Neuronal stem cell (in vitro differentiated cells): Measurements from ENCODE around the gene PDE4B.

ENCODE experiments used
- DNase-seq: peaks from one replicate; pipeline ENCODE4 v3.0.0-alpha.2; 2013; ENCODE audit warnings: low spot score
- H2AFZ ChIP-seq: one replicate; pipeline ENCODE4 v1.6.1; 2013; ENCODE audit warnings: mild to moderate bottlenecking, low read length, inconsistent platforms
- H2AK5ac ChIP-seq: 2 replicates; pipeline ENCODE4 v1.6.1; 2013; ENCODE audit warnings: low read depth, mild to moderate bottlenecking, inconsistent platforms, low read length, moderate library complexity, mixed read lengths
- H2BK120ac ChIP-seq: 2 replicates; pipeline ENCODE4 v1.6.1; 2013; ENCODE audit warnings: low read depth, mild to moderate bottlenecking, inconsistent platforms, low read length, moderate library complexity, mixed read lengths
- H2BK12ac ChIP-seq: one replicate; pipeline ENCODE4 v1.6.1; 2013; ENCODE audit warnings: low read length, inconsistent platforms
- H2BK15ac ChIP-seq: 2 replicates; pipeline ENCODE4 v1.6.1; 2013; ENCODE audit warnings: mild to moderate bottlenecking, low read length, inconsistent platforms, mixed read lengths
- H2BK5ac ChIP-seq: one replicate; pipeline ENCODE4 v1.6.1; 2013; ENCODE audit warnings: inconsistent platforms, mild to moderate bottlenecking, low read length, moderate library complexity
- H3K14ac ChIP-seq: one replicate; pipeline ENCODE4 v1.6.1; 2013; ENCODE audit warnings: low read length, inconsistent platforms
- H3K18ac ChIP-seq: 2 replicates; pipeline ENCODE4 v1.6.1; 2013; ENCODE audit warnings: low read length, inconsistent platforms
- H3K23ac ChIP-seq: 2 replicates; pipeline ENCODE4 v1.6.1; 2013; ENCODE audit warnings: low read depth, mild to moderate bottlenecking, mixed read lengths, low read length, inconsistent platforms; ENCODE audit not compliant: poor library complexity
- H3K27ac ChIP-seq: replicated peaks from 3 replicates; pipeline ENCODE4 v1.5.1; 2013; ENCODE audit warnings: low read length, inconsistent platforms
- H3K27me3 ChIP-seq, 3 experiments: 2 replicates each; pipeline ENCODE4 v1.6.1; 2013; ENCODE audit warnings: low read length in 3 of 3, mild to moderate bottlenecking in 2 of 3, inconsistent platforms in 1 of 3, low read depth in 1 of 3, mixed read lengths in 1 of 3, moderate library complexity in 1 of 3; ENCODE audit not compliant: control insufficient read depth in 3 of 3, insufficient read depth in 3 of 3
- H3K36me3 ChIP-seq, 2 donors: replicated peaks in 1 of 2; 2 replicates each; pipeline ENCODE4 v1.6.1; 2013; ENCODE audit warnings: low read length in 2 of 2; ENCODE audit not compliant: control insufficient read depth in 2 of 2, insufficient read depth in 2 of 2
- H3K4ac ChIP-seq: 2 replicates; pipeline ENCODE4 v1.6.1; 2013; ENCODE audit warnings: inconsistent platforms, mild to moderate bottlenecking, low read length, moderate library complexity
- H3K4me1 ChIP-seq, 2 donors: 1 replicate in 1 of 2; 2 replicates in 1 of 2; pipeline ENCODE4 v1.6.1; 2013; ENCODE audit warnings: low read length in 2 of 2, low read depth in 1 of 2; ENCODE audit not compliant: control insufficient read depth in 2 of 2, insufficient read depth in 1 of 2
- H3K4me2 ChIP-seq: one replicate; pipeline ENCODE4 v1.6.1; 2013; ENCODE audit warnings: mild to moderate bottlenecking, low read length, inconsistent platforms; ENCODE audit not compliant: insufficient read depth, poor library complexity, severe bottlenecking
- H3K4me3 ChIP-seq, 2 donors: 2 replicates each; pipeline ENCODE4 v1.5.1; 2013; ENCODE audit warnings: low read length in 2 of 2, mild to moderate bottlenecking in 2 of 2, inconsistent platforms in 1 of 2, moderate library complexity in 1 of 2
- H3K79me1 ChIP-seq: one replicate; pipeline ENCODE4 v1.6.1; 2013; ENCODE audit warnings: low read depth, mild to moderate bottlenecking, inconsistent platforms, low read length, moderate library complexity
- H3K9ac ChIP-seq: one replicate; pipeline ENCODE4 v1.6.1; 2013; ENCODE audit warnings: mild to moderate bottlenecking, low read depth, low read length, inconsistent platforms; ENCODE audit not compliant: poor library complexity
- H3K9me3 ChIP-seq, 2 donors: replicated peaks in 1 of 2; 2 replicates each; pipeline versions ENCODE3 to v1.6.1; 2013; ENCODE audit warnings: low read length in 2 of 2, mild to moderate bottlenecking in 2 of 2, inconsistent platforms in 1 of 2, low read depth in 1 of 2, mixed read lengths in 1 of 2, moderate library complexity in 1 of 2; ENCODE audit not compliant: control insufficient read depth in 2 of 2, insufficient read depth in 1 of 2
- H4K8ac ChIP-seq: one replicate; pipeline ENCODE4 v1.6.1; 2013; ENCODE audit warnings: low read depth, mild to moderate bottlenecking, inconsistent platforms, low read length, moderate library complexity
- H4K91ac ChIP-seq: one replicate; pipeline ENCODE4 v1.6.1; 2013; ENCODE audit warnings: low read length, low read depth, mild to moderate bottlenecking, inconsistent platforms; ENCODE audit not compliant: poor library complexity
- WGBS, 2 donors: extraction: QIAGEN DNeasy Blood & Tissue Kit; methylation state at CpG; one replicate each; pipeline ENCODE4 v1.1.7; 2013; ENCODE audit warnings: missing lambda C conversion rate in 2 of 2, mixed read lengths in 1 of 2; ENCODE audit not compliant: insufficient read length in 2 of 2, insufficient replicate concordance in 1 of 2; ENCODE audit errors: extremely low coverage in 2 of 2; 5-methylcytosine and 5-hydroxymethylcytosine counted together

Gene PDE4B

GRCh38 chr1:66175581-66175980 lies 382.9 kb downstream of the PDE4B start:
- DNase-seq = no peak
- Histone ChIP-seq H2BK120ac (no peak overlapping the region), H3K4me2 (no peak overlapping the region), H2AK5ac (no peak overlapping the region), H2BK12ac (no peak overlapping the region), H3K9me3 (no peaks in the 10 kb centered on the region), H3K4me1 (peaks cover 8 to 24% of the 10 kb centered on the region in 2 donors), H4K91ac (no peak overlapping the region), H3K4ac (no peak overlapping the region), H2AFZ (peak overlapping the region; percentile 58), H3K14ac (no peak overlapping the region), H3K27me3 (no peaks in the 10 kb centered on the region), H3K9ac (no peak overlapping the region), H3K27ac (no peak overlapping the region), H4K8ac (no peak overlapping the region), H3K36me3 (no peaks in the 10 kb centered on the region), H2BK15ac (no peak overlapping the region), H3K4me3 (no peak overlapping the region), H3K79me1 (no peaks in the 10 kb centered on the region), H2BK5ac (no peak overlapping the region), H3K23ac (no peak overlapping the region), H3K18ac (no peak overlapping the region)
- no CpG with 5 or more reads among the region's 2 CpGs for WGBS, 2 donors

GRCh38 chr1:66176012-66176715 lies 383.5 kb downstream of the PDE4B start:
- no peak overlapping the region for H4K91ac ChIP-seq
- H3K9me3 ChIP-seq = no peaks in the 10 kb centered on the region
- H3K27ac ChIP-seq = no peak overlapping the region
- no peaks in the 10 kb centered on the region for H3K79me1 ChIP-seq
- no peak overlapping the region for H3K9ac ChIP-seq
- H3K23ac ChIP-seq = no peak overlapping the region
- no peak overlapping the region for H2BK120ac ChIP-seq
- no peak overlapping the region for H3K14ac ChIP-seq
- H2BK15ac ChIP-seq = no peak overlapping the region
- no peak overlapping the region for H3K18ac ChIP-seq
- no CpG with 5 or more reads among the region's 5 CpGs for WGBS, 2 donors
- no peak overlapping the region for H2BK5ac ChIP-seq
- peaks cover 8 to 22% of the 10 kb centered on the region in 2 donors for H3K4me1 ChIP-seq
- peak; percentile 32 for DNase-seq
- no peak overlapping the region for H2AK5ac ChIP-seq
- H3K4ac ChIP-seq = no peak overlapping the region
- no peak overlapping the region for H4K8ac ChIP-seq
- H3K36me3 ChIP-seq = no peaks in the 10 kb centered on the region
- no peaks in the 10 kb centered on the region for H3K27me3 ChIP-seq
- H3K4me2 ChIP-seq = no peak overlapping the region
- H2AFZ ChIP-seq = peak overlapping the region; percentile 58
- H2BK12ac ChIP-seq = peak overlapping the region; percentile 63
- H3K4me3 ChIP-seq = no peak overlapping the region

GRCh38 chr1:66176832-66177231 lies 384.1 kb downstream of the PDE4B start:
- no peaks in the 10 kb centered on the region for H3K27me3 ChIP-seq
- no peak overlapping the region for H2BK5ac ChIP-seq
- H2BK15ac ChIP-seq = no peak overlapping the region
- H2BK120ac ChIP-seq = no peak overlapping the region
- no peak overlapping the region for H3K18ac ChIP-seq
- no peak overlapping the region for H3K27ac ChIP-seq
- H3K4me1 ChIP-seq = peaks cover 8 to 22% of the 10 kb centered on the region in 2 donors
- H3K79me1 ChIP-seq = no peaks in the 10 kb centered on the region
- WGBS, 2 donors = no CpG with 5 or more reads among the region's 1 CpG
- H2AFZ ChIP-seq = no peak overlapping the region
- H3K4me2 ChIP-seq = no peak overlapping the region
- H3K14ac ChIP-seq = no peak overlapping the region
- H3K4me3 ChIP-seq = no peak overlapping the region
- H3K9me3 ChIP-seq = no peaks in the 10 kb centered on the region
- H3K23ac ChIP-seq = no peak overlapping the region
- no peak overlapping the region for H4K91ac ChIP-seq
- DNase-seq = no peak
- H2BK12ac ChIP-seq = no peak overlapping the region
- H3K36me3 ChIP-seq = no peaks in the 10 kb centered on the region
- no peak overlapping the region for H3K9ac ChIP-seq
- no peak overlapping the region for H3K4ac ChIP-seq
- H4K8ac ChIP-seq = no peak overlapping the region
- no peak overlapping the region for H2AK5ac ChIP-seq

- Histone ChIP-seq H2AFZ (no peak overlapping the region), H4K8ac (no peak overlapping the region), H4K91ac (no peak overlapping the region), H2BK12ac (no peak overlapping the region), H3K4me3 (no peak overlapping the region), H2BK120ac (no peak overlapping the region), H2BK15ac (no peak overlapping the region), H3K79me1 (no peaks in the 10 kb centered on the region), H3K4me1 (peaks cover 8 to 25% of the 10 kb centered on the region in 2 donors), H3K23ac (no peak overlapping the region), H3K27me3 (no peaks in the 10 kb centered on the region), H3K4ac (no peak overlapping the region), H3K9me3 (no peaks in the 10 kb centered on the region), H3K4me2 (no peak overlapping the region), H3K27ac (no peak overlapping the region), H3K14ac (no peak overlapping the region), H2BK5ac (no peak overlapping the region), H3K36me3 (no peaks in the 10 kb centered on the region), H2AK5ac (no peak overlapping the region), H3K18ac (no peak overlapping the region), H3K9ac (no peak overlapping the region)
- DNase-seq = no peak
- WGBS, 2 donors = no CpG with 5 or more reads among the region's 2 CpGs
Measured at GRCh38 chr1:66177510-66177909, 384.8 kb downstream of the PDE4B start.
